NCI-H1092 (cell line): ENCODE results near the gene LCT.
"Not testable (repeated sequence)": the region's sequence is repeated elsewhere in the genome, so short reads cannot be mapped to it uniquely, and the experiment has no call there.

Experiments
- DNase-seq: peaks from one replicate; lab custom pipeline; 2025; lab: John Stamatoyannopoulos, UW

LCT gene

DNA sequence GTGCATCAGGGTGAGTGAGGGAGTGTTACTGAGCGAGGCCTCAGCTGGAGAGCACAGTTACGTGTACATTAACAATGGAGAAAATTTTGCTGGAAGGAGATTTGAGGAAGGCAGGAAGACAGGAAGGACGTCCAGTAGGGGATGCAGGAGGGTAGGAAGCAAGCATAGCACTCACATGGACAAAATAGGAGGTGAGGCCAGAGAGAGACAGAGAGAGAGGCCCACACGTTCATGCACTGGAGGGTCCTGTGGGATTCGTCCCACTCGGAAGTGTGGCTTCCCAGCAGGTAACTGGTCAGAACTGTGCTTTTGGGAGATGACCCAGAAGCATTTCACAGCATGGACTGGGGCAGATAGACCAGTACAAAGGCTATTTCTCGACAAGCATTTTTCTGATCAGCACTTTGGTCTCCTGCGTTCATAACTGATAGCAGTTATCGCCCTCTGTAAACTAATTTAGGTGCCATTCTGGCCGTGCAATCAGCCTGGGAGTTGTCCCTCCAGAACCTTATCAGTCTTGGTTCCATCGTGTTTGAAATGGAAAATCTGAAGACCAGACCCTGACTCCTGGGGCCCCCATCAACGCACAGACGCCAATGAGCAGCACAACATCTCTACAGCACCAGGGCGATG is 5.7 kb downstream of the LCT start:
- DNase-seq: no peak

DNA sequence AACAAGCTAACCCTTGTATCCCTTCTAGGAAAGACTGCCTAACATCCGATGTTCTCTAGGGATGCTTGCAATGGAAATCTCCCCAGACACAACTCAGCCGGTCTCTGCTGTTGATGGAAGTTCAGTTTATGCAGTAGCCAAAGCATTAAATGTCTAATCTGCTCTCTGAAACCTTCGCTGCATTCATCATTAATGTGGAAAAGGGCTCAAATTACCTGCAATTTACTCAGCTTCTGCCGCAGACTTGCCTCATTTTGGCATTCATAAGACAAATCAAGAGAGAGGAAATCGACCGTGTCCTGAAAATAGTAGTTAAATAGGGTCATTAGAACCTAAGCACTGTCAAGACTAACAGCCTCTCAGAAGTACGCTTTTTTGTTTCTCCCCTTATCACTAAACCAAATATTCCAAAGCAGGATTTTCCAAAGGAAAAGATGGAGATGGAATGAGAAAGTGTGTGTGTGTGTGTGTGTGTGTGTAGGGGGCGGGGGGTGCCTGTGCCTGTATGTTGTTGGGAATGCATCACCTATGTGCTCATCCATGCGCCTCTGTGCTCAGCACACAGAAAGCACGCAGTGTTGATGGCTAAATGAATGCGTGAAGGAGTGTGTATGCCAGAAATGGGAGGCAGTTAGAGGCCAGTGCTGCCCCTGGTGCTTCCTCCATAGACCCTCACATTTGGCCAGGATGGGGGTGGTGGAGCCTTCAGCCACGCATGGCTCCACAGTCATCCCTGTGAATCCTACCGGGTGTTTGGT is 7.4 kb downstream of the LCT start:
- peak; percentile 67 for DNase-seq

DNA sequence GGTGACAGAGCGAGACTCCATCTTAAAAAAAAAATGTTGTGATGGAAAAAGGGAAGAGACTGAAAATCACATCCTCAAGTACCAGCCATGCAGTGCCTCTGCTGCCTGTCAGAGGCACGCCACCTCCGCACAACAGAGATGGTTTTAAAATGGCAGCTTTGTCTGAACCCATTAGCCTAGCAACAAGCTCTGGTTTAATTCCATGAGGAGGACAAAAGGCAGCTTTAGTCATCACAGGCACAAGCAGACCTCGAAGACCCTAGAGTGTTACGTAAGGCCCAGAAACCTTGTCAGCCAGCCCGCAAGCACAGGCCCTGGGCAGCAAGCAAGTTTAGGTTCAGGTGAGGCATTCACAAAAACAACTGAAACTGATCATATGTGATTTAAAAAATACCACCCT is 10.4 kb downstream of the LCT start:
- DNase-seq: no peak

DNA sequence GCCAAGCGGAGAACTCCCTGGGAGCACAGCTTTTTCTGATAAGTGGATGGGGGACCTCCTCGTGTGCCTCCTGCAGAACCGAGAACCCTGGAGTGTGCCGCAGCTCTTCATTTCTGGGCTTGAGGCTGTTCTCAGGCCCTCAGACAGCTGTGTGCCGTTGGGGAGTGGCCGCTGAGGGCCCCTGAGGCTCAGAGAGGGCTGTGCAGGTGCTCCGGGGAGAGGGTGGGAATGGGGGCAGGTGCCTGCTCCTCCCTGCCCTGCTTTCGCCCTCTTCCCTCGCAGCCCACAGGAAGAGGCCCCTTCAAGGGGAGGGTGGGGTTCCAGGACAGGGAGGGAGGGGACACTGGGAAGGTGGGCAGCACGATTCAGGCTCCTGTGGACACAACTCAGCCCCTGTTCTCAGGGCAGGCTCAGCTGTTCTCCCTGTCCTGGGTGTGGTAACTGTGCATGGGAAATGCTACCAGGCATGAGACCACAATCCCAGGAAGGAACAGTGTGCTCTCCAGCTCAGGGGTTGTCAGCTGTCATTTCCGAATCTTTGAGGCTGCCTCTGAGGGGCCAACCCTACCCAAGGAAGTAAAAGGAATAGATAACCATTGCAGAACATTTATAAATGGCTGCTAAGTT is 11.3 kb downstream of the LCT start:
- no peak for DNase-seq

DNA sequence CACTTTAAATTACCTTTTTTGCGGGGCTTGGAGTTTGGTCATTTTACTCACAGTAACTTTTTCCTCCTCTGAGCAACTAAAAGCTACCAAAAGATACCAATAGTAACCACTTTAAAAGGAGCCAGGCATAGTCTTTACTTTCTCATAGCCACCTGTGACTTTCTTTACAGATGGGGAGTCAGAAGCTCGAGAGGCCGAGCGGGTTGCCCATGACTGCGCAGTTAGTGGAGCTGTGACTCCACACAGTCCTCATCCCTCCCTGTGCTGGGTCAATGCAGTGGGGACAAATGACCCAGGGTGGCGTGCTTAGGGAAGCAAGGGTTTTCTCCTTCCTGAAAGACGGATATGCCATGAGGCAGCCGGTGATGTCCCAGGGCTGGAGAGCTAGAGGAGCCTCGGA is 11.9 kb downstream of the LCT start:
- DNase-seq: no peak

DNA sequence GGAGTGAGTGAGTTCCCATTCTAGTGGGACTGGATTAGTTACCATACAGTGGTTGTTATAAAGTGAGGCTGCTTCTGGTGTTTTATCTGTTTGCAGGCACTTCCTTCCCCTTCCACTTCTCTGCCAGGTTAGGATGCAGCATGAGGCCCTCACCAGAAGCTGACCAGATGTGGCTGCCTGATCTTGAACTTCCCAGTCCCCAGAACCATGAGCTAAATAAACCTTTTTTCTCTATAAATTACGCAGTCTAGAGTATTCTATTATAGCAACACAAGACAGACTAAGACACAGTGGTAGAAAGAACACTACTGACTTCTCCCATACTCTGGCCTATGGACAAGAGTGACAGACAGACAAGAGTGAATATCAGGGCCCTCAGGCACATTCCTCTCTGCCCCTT is 14.1 kb downstream of the LCT start:
- DNase-seq: no peak

DNA sequence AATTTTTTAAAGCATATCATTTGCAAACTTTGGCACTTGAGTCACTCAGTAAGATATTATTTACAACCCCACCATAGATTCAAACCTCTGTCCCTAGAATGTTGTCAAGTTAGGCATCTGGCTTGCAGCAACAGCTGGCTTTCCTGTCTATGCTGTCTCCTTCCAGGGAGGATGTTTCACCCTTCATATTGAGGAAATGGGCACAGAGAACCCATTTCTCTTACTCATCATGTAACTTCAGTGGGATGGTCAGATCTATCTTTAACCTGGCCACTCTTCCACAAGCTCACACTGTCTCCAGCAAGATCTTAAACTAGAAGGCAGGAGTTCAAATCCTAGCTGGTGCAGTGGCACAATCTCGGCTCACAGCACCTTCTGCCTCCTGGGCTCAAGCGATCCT is 15.8 kb downstream of the LCT start:
- no peak for DNase-seq

DNA sequence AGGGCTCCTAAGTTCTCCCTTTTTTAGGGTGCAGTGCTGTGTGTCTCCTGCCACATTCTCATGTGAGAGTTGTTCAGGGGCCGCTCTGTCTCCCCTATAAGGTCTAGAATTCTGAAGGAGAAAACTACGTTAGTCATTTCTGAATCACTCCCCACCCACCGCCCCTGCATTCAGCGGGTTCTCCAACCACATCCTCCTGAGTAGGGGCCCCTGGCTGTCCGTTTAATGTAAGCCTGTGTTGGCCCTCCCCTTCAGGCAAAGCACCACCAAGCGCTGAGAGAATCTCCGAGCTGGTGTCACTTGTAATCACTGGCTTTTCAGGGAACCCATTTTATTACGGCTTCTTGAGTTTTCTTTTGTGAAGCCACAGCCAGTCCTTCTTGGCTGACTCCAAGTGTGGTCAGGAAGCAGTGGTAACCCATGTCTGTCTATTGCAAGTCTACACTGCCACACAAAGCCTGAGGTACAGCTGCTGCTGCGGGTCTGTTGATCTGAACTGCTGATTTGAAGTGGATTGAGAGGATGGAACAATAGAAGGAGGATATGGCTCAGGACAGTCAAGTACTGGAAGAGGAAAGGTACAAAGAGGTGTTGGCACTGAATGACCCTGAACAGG is 16.9 kb downstream of the LCT start:
- no peak for DNase-seq

DNA sequence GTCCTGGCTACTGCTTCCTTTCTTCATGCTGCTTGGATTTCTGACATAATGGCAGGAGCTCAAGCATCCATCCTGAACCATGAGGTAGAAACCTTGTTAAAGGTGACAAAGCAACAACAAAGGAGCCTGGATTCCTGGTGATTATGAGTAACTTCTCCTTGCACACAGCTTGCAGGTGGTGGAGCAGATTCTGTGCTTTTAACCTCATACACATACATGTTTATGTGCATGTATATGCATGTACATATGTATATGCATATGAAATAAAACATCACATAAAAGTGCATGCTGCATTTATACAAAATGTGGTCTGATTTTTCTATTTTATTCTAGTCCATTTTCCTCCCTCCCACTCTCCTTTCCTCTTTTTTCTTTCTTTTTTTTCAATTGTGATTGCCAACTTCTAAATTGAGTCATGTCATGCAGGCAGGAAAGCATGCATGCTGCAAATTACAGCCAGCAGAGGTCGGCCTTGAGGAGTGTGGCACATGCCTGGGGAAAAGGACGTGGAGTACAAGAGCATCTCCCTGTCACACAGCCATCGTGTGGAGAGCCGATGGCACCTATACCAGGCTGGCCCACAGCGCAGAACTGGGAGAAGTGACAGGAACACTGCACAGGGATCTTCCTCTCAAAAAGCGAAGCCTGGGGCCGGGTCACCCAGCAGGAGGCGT is 17.9 kb downstream of the LCT start:
- DNase-seq: no peak

DNA sequence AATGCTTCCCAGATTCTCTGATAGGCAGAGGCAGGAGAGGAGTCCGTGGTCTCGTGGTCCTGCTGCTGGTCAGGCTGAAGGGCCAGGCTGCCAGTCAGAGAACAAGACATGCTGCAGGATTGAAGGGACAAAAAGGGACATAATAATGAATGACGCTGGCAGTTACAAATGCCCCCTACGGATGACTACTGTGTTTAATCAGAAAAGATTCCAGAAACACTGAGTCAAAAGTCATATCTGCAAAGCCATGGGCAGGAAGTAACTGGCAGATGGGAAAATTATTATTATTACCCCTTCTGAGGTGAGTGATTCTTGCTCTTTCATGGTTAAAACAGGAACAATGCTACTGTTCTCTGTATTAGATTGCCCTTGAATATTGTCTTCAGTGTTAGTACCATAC is 19.0 kb downstream of the LCT start:
- no peak for DNase-seq

DNA sequence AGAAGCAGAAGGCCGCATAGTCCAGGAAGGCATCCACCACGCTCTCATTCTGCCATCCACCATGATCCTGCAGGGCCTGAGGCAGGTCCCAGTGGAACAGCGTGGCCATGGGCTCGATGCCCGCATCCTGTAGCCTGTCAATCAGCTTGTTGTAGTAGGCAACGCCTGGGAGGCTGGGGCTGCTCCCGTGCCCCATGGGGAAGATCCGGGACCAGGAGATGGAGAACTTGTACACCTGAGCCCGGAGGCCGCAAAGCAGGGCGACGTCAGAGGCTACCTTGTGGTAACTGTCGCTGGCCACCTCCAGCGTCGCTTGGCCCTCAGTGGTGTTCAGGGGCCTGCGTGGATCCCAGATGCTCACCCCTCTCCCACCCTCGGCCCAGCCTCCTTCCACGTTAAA is 19.5 kb downstream of the LCT start:
- DNase-seq: no peak

DNA sequence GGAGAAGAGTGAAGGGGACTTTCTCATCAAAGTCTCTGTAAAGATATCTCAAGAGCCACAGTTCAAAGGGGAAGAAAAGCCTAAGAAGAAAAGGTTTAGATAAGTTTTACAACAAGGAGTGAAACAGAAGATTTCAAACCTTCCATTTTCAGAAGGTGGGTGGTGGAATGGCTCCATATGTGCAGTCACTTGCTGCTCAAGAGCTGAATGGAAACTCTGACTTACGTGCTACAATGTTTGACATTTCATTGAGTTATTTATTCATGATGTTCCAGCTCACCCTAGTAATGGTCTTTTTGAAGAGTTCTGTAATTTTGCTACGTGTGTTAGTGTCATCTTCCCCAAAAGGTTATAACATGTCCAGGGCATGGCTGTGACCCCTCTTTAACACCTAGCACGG is 21.7 kb downstream of the LCT start:
- DNase-seq: no peak

DNA sequence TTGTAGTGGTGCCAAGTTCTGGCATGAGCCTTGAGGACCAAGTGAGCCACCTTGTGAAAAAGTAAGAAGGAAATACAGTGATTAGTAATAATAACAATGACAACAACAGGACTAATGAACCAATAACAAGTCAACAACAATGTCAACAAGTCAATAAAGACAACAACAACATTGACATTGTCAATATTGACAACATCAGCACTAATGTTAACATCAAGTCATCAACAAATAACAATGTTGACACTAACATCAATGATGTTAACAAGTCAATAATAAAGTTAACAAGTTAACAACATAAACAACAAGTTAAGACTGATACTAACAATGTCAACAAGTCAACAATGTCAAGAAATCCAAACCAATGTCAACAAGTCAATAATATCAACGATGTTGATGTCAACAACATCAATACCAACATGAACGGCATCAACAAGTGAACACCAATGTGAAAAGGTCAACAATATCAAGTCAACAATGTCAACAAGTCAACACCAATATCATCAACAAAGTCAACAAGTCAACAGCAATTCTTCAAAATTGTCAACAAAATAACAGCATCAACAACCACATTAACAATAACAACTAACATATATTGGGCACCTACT is 24.0 kb downstream of the LCT start:
- DNase-seq: no peak

DNA sequence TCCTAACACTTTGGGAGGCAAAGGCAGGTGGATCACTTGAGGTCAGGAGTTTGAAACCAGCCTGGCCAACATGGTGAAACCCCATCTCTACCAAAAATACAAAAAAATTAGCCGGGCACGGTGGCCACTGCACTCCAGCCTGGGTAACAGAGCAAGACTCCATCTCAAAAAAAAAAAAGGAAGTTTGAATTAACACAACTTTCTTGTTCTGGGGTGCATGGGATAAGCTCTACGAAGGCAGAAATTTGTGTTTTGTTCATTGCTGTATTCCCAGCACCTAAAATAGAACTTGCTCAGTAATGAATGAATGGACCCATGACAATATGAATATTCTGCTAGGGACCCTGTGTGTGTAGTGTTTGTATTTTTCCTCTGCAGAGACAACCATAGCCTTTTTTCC is 29.1 kb downstream of the LCT start:
- not testable (repeated sequence) for DNase-seq

DNA sequence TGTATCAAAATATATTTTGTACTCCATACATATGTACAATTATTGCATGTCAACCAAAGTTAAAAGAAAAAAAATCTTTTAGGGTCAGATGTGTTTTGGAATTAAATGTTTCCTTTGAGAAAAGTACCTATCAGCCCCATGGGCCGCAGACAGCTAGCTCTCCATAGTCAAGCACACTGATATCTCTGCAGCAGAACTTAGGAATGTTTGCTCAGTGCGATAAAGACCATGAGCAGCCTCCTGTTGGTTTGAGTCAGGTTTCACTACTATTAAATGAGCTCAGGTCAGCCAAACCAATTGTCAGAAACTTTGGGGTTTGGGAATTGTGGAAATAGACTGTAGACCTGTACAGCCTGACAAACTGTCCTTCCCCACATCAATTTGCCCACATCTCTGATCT is 33.7 kb downstream of the LCT start:
- no peak for DNase-seq

DNA sequence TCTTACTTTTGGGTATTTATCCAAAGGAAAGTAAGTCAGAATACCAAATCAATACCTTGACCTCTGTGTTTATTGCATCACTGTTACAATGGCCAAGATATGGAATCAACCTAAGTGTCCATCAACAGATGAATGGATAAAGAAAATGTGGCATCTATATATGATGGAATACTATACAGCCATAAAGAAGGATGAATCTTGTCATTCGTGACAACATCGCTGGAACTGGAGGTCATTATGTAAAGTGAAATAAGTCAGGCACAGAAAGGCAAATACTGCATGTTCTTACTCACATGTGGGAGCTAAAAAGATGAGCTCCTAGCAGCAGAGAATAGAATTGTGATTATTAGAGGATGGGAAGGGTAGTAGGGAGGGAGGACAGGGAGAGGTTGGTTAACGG is 34.6 kb downstream of the LCT start:
- no peak for DNase-seq

DNA sequence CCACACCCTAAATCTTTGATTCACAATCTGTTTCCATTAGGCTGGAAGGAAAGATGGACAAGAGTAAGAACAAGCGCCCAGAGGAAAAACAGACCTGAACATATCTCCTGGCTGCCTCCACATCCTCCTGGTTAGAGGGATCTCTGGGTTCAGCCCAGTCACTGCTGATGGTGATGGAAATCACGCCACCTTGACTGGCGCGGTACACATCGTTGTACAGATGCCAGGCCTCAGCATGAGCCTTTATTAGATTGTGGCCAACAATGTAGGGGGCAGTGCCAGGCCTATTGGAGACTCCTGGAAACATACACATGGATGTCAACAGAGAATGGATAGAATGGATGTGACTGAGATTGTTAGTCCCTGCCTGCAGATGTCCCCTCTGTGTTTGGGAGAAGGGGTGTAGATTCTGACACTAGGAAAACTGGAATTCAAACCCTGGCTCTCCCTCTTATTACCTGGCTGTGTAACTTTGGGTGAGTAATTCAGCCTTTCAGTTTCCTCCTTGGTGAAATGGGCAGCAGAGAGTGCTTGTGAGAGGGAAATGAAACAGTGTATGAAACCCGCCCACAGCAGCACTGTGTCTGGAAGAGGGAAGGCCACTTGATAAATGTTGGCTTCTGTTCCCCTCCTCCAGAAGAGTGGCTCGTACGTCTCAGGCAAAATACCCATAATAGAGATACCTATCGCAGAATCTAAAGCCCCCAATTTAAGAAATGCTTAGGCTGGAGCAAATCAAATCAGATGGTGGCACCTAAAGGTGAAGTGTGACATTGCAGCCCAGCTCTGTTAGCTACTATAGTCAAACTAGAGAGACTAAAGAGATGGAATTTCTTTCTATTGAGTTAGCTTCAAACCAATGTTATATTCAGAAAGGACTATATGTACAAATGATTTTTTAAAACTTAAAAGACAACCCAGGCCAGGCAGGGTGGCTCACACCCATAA is 36.2 kb downstream of the LCT start:
- no peak for DNase-seq

DNA sequence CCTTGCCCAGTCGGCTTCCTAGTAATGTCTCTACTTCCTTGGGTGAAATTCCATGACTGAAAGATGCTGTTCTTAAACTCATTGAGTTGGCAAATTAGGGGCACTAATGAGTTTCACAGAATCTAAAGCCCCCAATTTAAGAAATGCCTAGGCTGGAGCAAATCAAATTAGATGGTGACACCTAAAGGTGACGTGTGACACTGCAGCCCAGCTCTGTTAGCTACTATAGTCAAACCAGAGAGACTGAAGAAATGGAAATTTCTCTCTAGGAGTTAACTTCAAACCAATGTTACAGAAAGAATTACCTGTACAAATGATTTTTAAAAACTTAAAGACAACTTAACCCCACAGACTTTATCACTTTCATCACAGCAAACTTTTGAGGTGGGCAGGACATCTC is 37.2 kb downstream of the LCT start:
- DNase-seq: no peak

DNA sequence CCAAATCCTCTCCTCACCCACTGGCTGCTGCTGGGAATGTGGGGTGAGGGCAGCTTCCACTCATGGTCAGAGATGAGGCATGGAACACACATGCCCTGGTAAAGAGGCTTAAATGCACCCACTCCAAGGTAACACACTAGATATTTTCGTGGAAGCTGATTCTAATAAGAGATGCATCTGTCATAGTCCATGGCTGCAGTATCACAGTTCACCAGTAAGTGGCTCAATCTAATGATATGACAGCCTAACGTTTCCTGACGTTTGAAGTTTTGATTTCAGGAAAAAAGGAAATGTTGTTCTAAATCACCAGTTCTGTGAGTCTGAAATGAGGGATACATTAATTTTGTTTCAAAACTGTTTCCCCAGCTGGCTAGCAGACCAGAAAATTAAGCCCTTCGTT is 38.2 kb downstream of the LCT start:
- DNase-seq: no peak

DNA sequence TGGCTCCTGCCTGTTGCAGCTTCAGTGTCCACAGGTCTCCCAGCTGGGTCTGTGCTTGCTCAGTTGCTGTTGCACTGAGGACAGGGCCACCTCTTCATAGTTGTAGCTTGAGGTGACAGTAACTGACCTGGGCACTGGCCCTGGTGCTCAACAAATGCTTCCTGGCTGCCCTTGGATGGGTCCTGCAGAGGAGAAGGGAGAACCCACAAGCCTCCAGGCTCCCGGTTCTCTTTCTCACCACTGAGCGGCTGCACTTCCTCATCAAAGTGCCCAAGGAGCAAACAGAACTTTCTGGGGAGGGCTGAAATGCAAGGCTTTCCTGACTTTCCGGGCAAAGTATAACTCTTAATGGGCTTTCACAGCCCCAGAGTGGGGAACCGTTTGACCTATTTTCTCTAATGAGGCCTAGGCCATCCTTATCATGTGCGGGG is 38.7 kb downstream of the LCT start:
- no peak for DNase-seq
